HUDEP-2 (cell line): ENCODE measurements around the gene NDUFAF2.
"Not testable (repeated sequence)": the region's sequence is repeated elsewhere in the genome, so short reads cannot be mapped to it uniquely, and the experiment has no call there.

Source experiments
- DNase-seq, 76 experiments: peaks; one replicate each; lab custom pipeline; 2025; ENCODE audit not compliant: unreplicated experiment in 76 of 76; lab: John Stamatoyannopoulos, UW

Gene NDUFAF2

GRCh38 chr5:60944904-60945812 lies at the start of gene NDUFAF2, which contains the start of gene ERCC8:
Gene NDUFAF2, plus strand, starts transcription at chr5:60945205. Its CDS starts 51 bp downstream, at chr5:60945256.
Gene ERCC8, minus strand, starts transcription at chr5:60945070. Its CDS starts 62 bp downstream, at chr5:60945008.
- DNase-seq, result peak in 75 of 76 experiments; percentile 27 to 91 (median 77)

GRCh38 chr5:60896991-60897390 lies 48.0 kb upstream of the NDUFAF2 start:
- DNase-seq, result no peak

- DNase-seq, result no peak
Observed at GRCh38 chr5:60903356-60903755, 41.6 kb upstream of the NDUFAF2 start.

- no peak for DNase-seq
Observed at GRCh38 chr5:60916646-60917045, 28.4 kb upstream of the NDUFAF2 start.

GRCh38 chr5:60918466-60918865 lies 26.5 kb upstream of the NDUFAF2 start:
- no peak for DNase-seq

GRCh38 chr5:60927450-60927849 lies 17.6 kb upstream of the NDUFAF2 start:
- DNase-seq, result no peak

GRCh38 chr5:60929024-60929423 lies 16.0 kb upstream of the NDUFAF2 start:
- no peak for DNase-seq

GRCh38 chr5:60943624-60944023 lies 1.4 kb upstream of the NDUFAF2 start:
- DNase-seq, result no peak

GRCh38 chr5:60945813-60946187 lies 795 bp downstream of the NDUFAF2 start:
- peak in 48 of 76 experiments; percentile 3 to 68 (median 34) for DNase-seq

- DNase-seq, result no peak
Observed at GRCh38 chr5:60948738-60949137, 3.7 kb downstream of the NDUFAF2 start.

- DNase-seq, result no peak
Observed at GRCh38 chr5:60955239-60955638, 10.2 kb downstream of the NDUFAF2 start.

GRCh38 chr5:60958088-60958487 lies 13.1 kb downstream of the NDUFAF2 start:
- DNase-seq, result no peak

GRCh38 chr5:60958712-60959111 lies 13.7 kb downstream of the NDUFAF2 start:
- DNase-seq, result no peak

GRCh38 chr5:60959156-60959555 lies 14.2 kb downstream of the NDUFAF2 start:
- DNase-seq, result peak in 2 of 76 experiments; percentile 1 to 8

GRCh38 chr5:60960591-60960990 lies 15.6 kb downstream of the NDUFAF2 start:
- DNase-seq, result no peak

- no peak for DNase-seq
Observed at GRCh38 chr5:60961685-60962084, 16.7 kb downstream of the NDUFAF2 start.

- DNase-seq, result no peak
Observed at GRCh38 chr5:60972231-60972630, 27.2 kb downstream of the NDUFAF2 start.

- no peak for DNase-seq
Observed at GRCh38 chr5:60977956-60978737, 33.1 kb downstream of the NDUFAF2 start.

- peak in 9 of 76 experiments; percentile 1 to 33 (median 9) for DNase-seq
Observed at GRCh38 chr5:60978968-60979367, 34.0 kb downstream of the NDUFAF2 start.

- no peak for DNase-seq
Observed at GRCh38 chr5:60980511-60980910, 35.5 kb downstream of the NDUFAF2 start.

- not testable (repeated sequence) for DNase-seq
Observed at GRCh38 chr5:60982127-60982526, 37.1 kb downstream of the NDUFAF2 start.
